Neural crest cell (in vitro differentiated cells): ENCODE measurements around the gene SCUBE1. TPM values are rescaled to one million over a fixed set of nuclear protein-coding genes. Genes with fewer than 3 reads are reported as not detected.

Experiments used
- DNase-seq: peaks from one replicate; pipeline ENCODE4 v3.0.0; 2021; ENCODE audit warnings: low read depth, mixed read lengths, low spot score
- H3K27ac Mint-ChIP-seq: one replicate; pipeline ENCODE4 v1.8.0; 2021; ENCODE audit warnings: mild to moderate bottlenecking, mixed read lengths; ENCODE audit not compliant: unreplicated experiment
- H3K27me3 Mint-ChIP-seq: 2 replicates; pipeline ENCODE4 v1.8.0; 2021; ENCODE audit warnings: low read depth, mild to moderate bottlenecking, mixed read lengths
- H3K36me3 Mint-ChIP-seq: 2 replicates; pipeline ENCODE4 v1.8.0; 2021; ENCODE audit warnings: low read depth, mild to moderate bottlenecking, mixed read lengths
- H3K4me1 Mint-ChIP-seq: 2 replicates; pipeline ENCODE4 v1.8.0; 2021; ENCODE audit warnings: mixed read lengths
- H3K4me3 Mint-ChIP-seq: one replicate; pipeline ENCODE4 v1.8.0; 2021; ENCODE audit warnings: mild to moderate bottlenecking, mixed read lengths
- H3K9me3 Mint-ChIP-seq: 2 replicates; pipeline ENCODE4 v1.8.0; 2021; ENCODE audit warnings: mixed read lengths
- total RNA-seq: library from RNA; stranded (reverse); gene quantifications from 2 replicates; pipeline ENCODE4 v1.2.1, GENCODE V29; 2021
- TF ChIP-seq, protein P1 (sequence below): fragments of 200-600 bp; sonication (generic); conservative IDR thresholded peaks from 2 replicates; pipeline ENCODE4 v1.5.0; 2021; ENCODE audit warnings: antibody characterized with exemption, mild to moderate bottlenecking

SCUBE1 gene
- total RNA-seq, 1 donor from 2014 or later, result 12.1 TPM

DNA sequence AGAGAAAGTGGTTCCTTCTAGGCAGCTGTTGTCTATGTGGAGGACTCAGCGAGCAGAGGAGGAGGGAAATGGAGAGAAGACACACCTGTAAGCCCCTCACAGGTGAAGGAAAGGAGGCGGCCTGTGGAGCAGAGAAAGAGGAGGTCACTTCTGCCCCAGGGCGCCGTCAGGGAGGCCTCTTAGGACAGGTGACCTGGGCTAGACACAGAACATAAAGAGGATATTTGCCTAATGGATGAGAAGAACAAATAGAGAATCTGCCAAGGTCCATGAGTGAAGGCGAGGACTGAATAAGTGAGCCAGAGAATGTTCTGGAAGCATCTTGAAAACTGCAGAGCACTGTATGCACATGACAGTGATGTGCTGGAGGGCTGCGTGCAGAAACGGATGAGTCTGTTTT lies 2.2 kb upstream of the SCUBE1 start:
- no peaks in the 10 kb centered on the region for H3K36me3 Mint-ChIP-seq
- peak overlapping the region; percentile 41 for H3K4me3 Mint-ChIP-seq
- H3K9me3 Mint-ChIP-seq, result no peaks in the 10 kb centered on the region
- H3K4me1 Mint-ChIP-seq, result peaks cover 12% of the 10 kb centered on the region
- TF ChIP-seq, protein P1, sequence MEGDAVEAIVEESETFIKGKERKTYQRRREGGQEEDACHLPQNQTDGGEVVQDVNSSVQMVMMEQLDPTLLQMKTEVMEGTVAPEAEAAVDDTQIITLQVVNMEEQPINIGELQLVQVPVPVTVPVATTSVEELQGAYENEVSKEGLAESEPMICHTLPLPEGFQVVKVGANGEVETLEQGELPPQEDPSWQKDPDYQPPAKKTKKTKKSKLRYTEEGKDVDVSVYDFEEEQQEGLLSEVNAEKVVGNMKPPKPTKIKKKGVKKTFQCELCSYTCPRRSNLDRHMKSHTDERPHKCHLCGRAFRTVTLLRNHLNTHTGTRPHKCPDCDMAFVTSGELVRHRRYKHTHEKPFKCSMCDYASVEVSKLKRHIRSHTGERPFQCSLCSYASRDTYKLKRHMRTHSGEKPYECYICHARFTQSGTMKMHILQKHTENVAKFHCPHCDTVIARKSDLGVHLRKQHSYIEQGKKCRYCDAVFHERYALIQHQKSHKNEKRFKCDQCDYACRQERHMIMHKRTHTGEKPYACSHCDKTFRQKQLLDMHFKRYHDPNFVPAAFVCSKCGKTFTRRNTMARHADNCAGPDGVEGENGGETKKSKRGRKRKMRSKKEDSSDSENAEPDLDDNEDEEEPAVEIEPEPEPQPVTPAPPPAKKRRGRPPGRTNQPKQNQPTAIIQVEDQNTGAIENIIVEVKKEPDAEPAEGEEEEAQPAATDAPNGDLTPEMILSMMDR, result no peak
- no peak for DNase-seq
- no peak overlapping the region for H3K27ac Mint-ChIP-seq
- H3K27me3 Mint-ChIP-seq, result peaks cover 72% of the 10 kb centered on the region

DNA sequence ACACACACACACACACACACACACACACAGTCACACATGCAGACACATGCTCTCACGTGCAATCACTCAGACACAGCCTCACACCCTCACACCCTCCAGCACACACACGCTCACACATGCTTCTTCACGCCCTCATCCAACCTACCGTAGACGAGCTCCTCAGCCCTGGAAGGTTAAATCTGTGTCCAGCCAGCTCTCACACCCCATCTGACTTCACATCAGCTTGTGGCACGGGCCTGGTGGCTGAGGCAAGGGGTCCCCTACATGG lies 1.3 kb upstream of the SCUBE1 start:
- no peak for DNase-seq
- Mint-ChIP-seq H3K36me3 (no peaks in the 10 kb centered on the region), H3K4me1 (peaks cover 12% of the 10 kb centered on the region), H3K4me3 (peak overlapping the region; percentile 58), H3K9me3 (no peaks in the 10 kb centered on the region), H3K27ac (no peak overlapping the region), H3K27me3 (peaks cover 71% of the 10 kb centered on the region)
- TF ChIP-seq, protein P1, result no peak

DNA sequence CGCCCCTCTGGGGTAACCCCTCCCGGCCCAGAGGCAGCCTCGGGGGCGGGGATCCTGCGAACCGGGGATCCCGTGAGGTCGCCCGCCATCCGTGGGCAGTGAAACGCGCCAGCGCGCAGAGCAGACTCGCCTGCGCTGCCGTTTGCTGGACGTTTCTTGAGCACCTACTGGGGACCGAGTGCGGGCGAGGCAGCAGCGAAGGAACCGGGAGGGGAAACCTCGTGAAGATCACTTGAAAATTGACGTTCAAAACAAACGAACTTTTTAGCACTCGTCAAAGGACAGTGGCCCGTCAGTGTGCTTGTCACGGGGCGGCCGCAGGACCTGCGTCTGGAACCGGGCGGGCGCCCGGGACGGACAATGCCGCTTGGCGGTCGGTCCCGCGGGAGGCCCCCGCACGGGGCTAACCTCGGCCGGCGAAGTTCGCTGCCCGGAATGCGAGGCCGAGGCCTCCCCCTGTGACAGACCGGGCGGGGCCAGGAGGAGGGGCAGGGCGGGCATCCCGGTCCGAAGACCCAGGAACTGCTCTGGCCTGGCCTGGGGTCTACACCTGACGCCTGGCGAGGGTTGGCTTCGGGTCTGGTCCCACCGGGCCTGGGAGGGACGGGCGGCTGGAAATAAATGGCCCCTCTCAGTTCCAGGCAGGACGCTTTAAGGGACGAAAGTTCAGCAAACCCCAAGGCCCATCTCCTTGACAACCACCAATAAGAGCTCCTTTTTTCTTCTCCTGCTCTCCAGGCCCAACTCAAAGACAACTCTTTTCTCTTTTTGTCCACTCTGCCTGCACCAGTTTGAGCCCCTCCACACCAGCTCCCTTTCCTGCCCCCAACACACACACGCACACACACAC lies 723 bp upstream of the SCUBE1 start:
- Mint-ChIP-seq H3K27me3 (peaks cover 73% of the 10 kb centered on the region), H3K4me1 (peaks cover 12% of the 10 kb centered on the region), H3K9me3 (no peaks in the 10 kb centered on the region), H3K36me3 (no peaks in the 10 kb centered on the region), H3K4me3 (peak overlapping the region; percentile 58), H3K27ac (no peak overlapping the region)
- DNase-seq, result no peak
- TF ChIP-seq, protein P1, result no peak

DNA sequence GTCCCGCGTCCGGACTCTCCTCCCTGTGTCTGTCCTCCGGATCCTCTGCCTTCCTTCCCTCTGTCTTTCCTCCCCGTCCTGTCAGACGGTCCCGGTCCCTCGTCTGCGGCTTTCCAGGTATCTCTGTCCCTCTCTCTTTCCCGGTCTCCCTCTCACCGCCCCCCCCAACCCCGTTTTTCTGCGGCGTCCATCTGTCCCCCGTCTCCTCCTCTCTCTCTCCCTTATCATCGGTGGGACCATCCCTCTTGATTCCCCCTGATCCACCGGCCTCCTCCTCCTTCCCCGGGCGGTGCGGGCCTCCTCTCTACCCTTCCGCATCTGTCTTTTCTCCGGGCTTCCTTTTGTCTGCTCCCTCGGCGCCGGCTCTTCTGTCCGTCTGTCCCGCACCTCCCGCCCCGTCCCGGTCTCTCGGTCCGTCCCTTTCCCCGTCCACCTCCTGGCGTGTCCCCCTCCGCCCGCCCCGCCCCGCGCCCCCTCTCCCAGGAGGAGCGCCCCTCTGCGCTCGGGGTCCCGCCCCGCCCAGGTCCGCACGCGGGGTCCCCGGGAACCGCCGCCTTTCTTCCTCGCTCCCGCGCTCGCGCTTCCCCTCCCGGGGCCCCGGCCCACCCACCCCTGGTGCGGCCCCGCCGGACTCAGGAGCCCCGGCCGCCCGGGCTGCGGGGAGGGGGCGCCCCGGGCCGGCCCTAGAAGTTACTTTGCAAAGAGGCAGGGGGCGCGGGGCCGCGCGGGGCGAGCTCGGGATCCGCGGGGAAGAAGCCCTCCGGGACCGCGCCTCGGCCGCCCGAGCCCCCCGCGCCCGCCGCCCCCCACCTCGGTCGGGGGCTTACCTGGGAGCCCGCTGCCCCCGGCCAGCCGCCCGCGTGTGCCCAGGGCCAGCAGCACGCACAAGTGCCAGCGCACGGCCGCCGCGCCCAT lies 568 bp downstream of the SCUBE1 start:
- H3K27ac Mint-ChIP-seq, result no peak overlapping the region
- TF ChIP-seq, protein P1, result no peak
- H3K9me3 Mint-ChIP-seq, result no peaks in the 10 kb centered on the region
- no peaks in the 10 kb centered on the region for H3K36me3 Mint-ChIP-seq
- peaks cover 74% of the 10 kb centered on the region for H3K27me3 Mint-ChIP-seq
- peak overlapping the region; percentile 75 for H3K4me3 Mint-ChIP-seq
- no peak for DNase-seq
- peaks cover 12% of the 10 kb centered on the region for H3K4me1 Mint-ChIP-seq

DNA sequence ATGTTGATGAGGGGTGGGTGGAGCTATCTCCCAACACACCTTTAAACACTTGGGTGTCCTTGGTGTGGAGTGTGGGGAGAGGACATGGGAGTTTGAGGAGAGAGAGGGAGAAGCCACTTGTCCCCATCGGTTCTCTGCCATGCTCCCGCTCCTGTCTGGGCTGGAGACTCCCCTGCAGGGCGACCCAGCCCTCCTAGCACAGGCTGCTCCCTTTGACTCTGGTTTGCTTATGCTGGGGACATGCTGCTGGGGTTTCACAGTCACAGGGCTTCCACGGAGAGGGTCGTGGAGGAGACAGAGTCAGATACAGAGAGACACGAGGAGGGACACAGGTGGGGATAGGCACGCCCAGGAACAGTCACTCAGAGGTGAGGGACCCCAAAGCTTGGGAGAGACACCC lies 1.6 kb downstream of the SCUBE1 start:
- Mint-ChIP-seq H3K27me3 (peaks cover 72% of the 10 kb centered on the region), H3K36me3 (no peaks in the 10 kb centered on the region), H3K4me3 (peak overlapping the region; percentile 77), H3K9me3 (no peaks in the 10 kb centered on the region), H3K27ac (peak overlapping the region; percentile 35), H3K4me1 (peaks cover 12% of the 10 kb centered on the region)
- TF ChIP-seq, protein P1, result no peak
- no peak for DNase-seq
